K562 (cell line): ENCODE measurements around the gene NDUFB3. TPM values are rescaled to one million over a fixed set of nuclear protein-coding genes. Genes with fewer than 3 reads are reported as not detected.

Source experiments
- FOSL1 ChIP-seq: fragments of 200-800 bp; sonication (Bioruptor generic); conservative IDR thresholded peaks from 2 replicates; pipeline ENCODE4 v1.6.1; 2016; ENCODE audit warnings: missing genetic modification characterization, missing compliant biosample characterization
- GABPB1 ChIP-seq: sonication (generic); formaldehyde crosslinking; IDR thresholded peaks from 2 replicates; pipeline ENCODE4 v1.8.0; 2022; ENCODE audit warnings: mild to moderate bottlenecking, missing genetic modification reagents
- GTF2A2 ChIP-seq: IDR thresholded peaks from 2 replicates; pipeline ENCODE4 v1.6.1; 2016; ENCODE audit warnings: mild to moderate bottlenecking, missing genetic modification characterization, missing compliant biosample characterization
- MNT ChIP-seq, 2 experiments: fragments of 450-650 bp; conservative IDR thresholded peaks; 2 replicates each; pipeline ENCODE4 v1.6.1; 2017; ENCODE audit warnings: mild to moderate bottlenecking in 2 of 2, moderate library complexity in 2 of 2
- PBX2 ChIP-seq, 2 experiments: IDR thresholded peaks in 1 of 2; conservative IDR thresholded peaks in 1 of 2; 2 replicates each; pipeline ENCODE4 v1.6.1; 2016; ENCODE audit warnings: low read depth in 2 of 2, mild to moderate bottlenecking in 1 of 2, missing compliant biosample characterization in 1 of 2, missing genetic modification characterization in 1 of 2, moderate library complexity in 1 of 2
- XRCC4 ChIP-seq: IDR thresholded peaks from one replicate; pipeline ENCODE4 v1.6.1; 2011; ENCODE audit not compliant: insufficient read depth, insufficient read length; ENCODE audit errors: extremely low read depth
- ZNF140 ChIP-seq: fragments of 250-450 bp; sonication (Bioruptor Pico); IDR thresholded peaks from 2 replicates; pipeline ENCODE4 v1.8.0; 2021; ENCODE audit warnings: moderate library complexity, mild to moderate bottlenecking, inconsistent platforms
- ZNF253 ChIP-seq: fragments of 250-450 bp; sonication (Bioruptor Pico); conservative IDR thresholded peaks from 2 replicates; pipeline ENCODE4 v1.6.1; 2021; ENCODE audit warnings: mild to moderate bottlenecking
- ZNF717 ChIP-seq: fragments of 250-450 bp; sonication (Bioruptor Pico); IDR thresholded peaks from 2 replicates; pipeline ENCODE4 v1.5.0; 2021
- polyA plus RNA-seq, 8 experiments: library from polyadenylated mRNA; depleted of rRNA in 4 of 8; stranded (reverse) in 5 of 8; unstranded in 3 of 8; fragments of >200 nt; fragmentation: Nextera tagmentation in 2 of 8; fragmentation: Illumina TruSeq in 1 of 8; extraction: Ambion mirVana in 2 of 8; extraction: Trizol in 1 of 8; gene quantifications; 2 replicates each; pipeline versions ENCODE4 v1.2.1 to v1.2.3, GENCODE V29; 2011 to 2014; ENCODE audit warnings: inconsistent platforms in 1 of 8, missing spikeins in 1 of 8
- total RNA-seq, 7 experiments: library from RNA; depleted of rRNA in 6 of 7; stranded (reverse); fragments of >200 nt in 6 of 7; fragmentation: Illumina TruSeq in 2 of 7; extraction: Trizol in 2 of 7; gene quantifications; 2 replicates each; pipeline versions ENCODE4 v1.2.1 to v1.2.3, GENCODE V29; 2011 to 2021; ENCODE audit warnings: low replicate concordance in 1 of 7
- TF ChIP-seq, protein P1 (sequence below): fragments of 200-800 bp; sonication (Bioruptor generic); IDR thresholded peaks from 2 replicates; pipeline ENCODE4 v1.6.1; 2016; ENCODE audit warnings: missing genetic modification characterization, missing compliant biosample characterization
- TF ChIP-seq, protein P2 (sequence below): fragments of 450-650 bp; IDR thresholded peaks from 2 replicates; pipeline ENCODE4 v1.6.1; 2017; ENCODE audit warnings: antibody characterized with exemption, mild to moderate bottlenecking

NDUFB3 gene
- total and polyA plus RNA-seq, 9 of the 15 experiments (the other 6 are each of a cell fraction or from before 2014, with no cell fraction given): 126 to 786 (median 156) TPM

DNA sequence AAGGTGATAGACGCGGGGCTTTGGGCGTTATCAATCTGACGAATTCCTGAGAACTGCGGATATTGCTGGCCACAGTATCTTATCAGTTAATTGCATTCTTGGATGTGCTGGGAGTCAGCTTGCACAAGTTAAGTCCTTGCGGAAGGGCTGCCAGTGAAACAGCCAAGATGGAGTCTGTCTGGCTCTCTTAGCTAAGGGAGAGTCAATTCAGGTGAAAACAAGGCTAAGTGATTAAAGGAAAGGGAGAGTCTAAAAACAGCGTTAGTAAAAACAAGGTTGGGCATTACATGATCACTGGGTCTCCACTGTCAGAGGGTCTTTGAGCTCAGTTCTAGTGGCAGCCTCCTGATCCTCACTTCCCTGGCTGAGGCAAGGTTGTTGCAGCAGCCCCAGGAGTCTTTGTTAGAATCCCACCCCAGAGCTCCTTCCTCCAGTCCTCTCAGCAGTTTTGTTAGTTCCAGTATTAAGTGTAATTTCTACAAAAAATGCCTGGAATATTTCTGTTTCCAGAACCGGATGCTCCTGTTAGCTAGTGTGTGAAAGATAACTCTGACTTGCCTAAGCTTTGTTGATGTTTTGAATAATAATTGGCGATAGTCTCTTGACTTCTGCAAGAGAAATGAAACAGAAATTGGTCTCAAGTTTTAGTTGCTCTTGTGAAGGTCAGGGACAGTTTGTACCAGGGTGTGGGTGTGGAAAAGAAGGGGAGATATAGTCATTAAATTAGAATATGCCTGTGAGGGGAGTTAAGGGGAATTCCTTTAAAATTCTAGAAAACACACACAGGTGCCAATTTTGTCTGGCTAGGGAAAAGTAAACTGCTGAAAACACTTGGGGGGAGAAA is 54.7 kb downstream of the NDUFB3 start (continued):
- TF ChIP-seq, protein P1, sequence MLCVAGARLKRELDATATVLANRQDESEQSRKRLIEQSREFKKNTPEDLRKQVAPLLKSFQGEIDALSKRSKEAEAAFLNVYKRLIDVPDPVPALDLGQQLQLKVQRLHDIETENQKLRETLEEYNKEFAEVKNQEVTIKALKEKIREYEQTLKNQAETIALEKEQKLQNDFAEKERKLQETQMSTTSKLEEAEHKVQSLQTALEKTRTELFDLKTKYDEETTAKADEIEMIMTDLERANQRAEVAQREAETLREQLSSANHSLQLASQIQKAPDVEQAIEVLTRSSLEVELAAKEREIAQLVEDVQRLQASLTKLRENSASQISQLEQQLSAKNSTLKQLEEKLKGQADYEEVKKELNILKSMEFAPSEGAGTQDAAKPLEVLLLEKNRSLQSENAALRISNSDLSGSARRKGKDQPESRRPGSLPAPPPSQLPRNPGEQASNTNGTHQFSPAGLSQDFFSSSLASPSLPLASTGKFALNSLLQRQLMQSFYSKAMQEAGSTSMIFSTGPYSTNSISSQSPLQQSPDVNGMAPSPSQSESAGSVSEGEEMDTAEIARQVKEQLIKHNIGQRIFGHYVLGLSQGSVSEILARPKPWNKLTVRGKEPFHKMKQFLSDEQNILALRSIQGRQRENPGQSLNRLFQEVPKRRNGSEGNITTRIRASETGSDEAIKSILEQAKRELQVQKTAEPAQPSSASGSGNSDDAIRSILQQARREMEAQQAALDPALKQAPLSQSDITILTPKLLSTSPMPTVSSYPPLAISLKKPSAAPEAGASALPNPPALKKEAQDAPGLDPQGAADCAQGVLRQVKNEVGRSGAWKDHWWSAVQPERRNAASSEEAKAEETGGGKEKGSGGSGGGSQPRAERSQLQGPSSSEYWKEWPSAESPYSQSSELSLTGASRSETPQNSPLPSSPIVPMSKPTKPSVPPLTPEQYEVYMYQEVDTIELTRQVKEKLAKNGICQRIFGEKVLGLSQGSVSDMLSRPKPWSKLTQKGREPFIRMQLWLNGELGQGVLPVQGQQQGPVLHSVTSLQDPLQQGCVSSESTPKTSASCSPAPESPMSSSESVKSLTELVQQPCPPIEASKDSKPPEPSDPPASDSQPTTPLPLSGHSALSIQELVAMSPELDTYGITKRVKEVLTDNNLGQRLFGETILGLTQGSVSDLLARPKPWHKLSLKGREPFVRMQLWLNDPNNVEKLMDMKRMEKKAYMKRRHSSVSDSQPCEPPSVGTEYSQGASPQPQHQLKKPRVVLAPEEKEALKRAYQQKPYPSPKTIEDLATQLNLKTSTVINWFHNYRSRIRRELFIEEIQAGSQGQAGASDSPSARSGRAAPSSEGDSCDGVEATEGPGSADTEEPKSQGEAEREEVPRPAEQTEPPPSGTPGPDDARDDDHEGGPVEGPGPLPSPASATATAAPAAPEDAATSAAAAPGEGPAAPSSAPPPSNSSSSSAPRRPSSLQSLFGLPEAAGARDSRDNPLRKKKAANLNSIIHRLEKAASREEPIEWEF (CRISPR knock-in tag): peak; percentile 96
- no peak for TF ChIP-seq MNT (conservative IDR thresholded peaks at IDR 0.05)
- peak; percentile 98 for TF ChIP-seq GTF2A2 (tag)
- TF ChIP-seq, protein P2, sequence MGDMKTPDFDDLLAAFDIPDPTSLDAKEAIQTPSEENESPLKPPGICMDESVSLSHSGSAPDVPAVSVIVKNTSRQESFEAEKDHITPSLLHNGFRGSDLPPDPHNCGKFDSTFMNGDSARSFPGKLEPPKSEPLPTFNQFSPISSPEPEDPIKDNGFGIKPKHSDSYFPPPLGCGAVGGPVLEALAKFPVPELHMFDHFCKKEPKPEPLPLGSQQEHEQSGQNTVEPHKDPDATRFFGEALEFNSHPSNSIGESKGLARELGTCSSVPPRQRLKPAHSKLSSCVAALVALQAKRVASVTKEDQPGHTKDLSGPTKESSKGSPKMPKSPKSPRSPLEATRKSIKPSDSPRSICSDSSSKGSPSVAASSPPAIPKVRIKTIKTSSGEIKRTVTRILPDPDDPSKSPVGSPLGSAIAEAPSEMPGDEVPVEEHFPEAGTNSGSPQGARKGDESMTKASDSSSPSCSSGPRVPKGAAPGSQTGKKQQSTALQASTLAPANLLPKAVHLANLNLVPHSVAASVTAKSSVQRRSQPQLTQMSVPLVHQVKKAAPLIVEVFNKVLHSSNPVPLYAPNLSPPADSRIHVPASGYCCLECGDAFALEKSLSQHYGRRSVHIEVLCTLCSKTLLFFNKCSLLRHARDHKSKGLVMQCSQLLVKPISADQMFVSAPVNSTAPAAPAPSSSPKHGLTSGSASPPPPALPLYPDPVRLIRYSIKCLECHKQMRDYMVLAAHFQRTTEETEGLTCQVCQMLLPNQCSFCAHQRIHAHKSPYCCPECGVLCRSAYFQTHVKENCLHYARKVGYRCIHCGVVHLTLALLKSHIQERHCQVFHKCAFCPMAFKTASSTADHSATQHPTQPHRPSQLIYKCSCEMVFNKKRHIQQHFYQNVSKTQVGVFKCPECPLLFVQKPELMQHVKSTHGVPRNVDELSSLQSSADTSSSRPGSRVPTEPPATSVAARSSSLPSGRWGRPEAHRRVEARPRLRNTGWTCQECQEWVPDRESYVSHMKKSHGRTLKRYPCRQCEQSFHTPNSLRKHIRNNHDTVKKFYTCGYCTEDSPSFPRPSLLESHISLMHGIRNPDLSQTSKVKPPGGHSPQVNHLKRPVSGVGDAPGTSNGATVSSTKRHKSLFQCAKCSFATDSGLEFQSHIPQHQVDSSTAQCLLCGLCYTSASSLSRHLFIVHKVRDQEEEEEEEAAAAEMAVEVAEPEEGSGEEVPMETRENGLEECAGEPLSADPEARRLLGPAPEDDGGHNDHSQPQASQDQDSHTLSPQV: peak; percentile 100
- no peak for TF ChIP-seq XRCC4
- peak; percentile 76 for TF ChIP-seq ZNF140
- TF ChIP-seq PBX2 (CRISPR knock-in tag; IDR thresholded peaks at IDR 0.05; ENCODE audit: low read depth): no peak
- TF ChIP-seq PBX2 (tag; conservative IDR thresholded peaks at IDR 0.05; ENCODE audit: low read depth): peak; percentile 73
- peak; percentile 90 for TF ChIP-seq ZNF253 (CRISPR knock-in tag)
- TF ChIP-seq FOSL1 (tag): no peak; the same call in 1 of the 2 replicates
- peak; percentile 79; the same call in 1 of the 2 replicates for TF ChIP-seq ZNF717
- no peak for TF ChIP-seq GABPB1
